ENCODE measurements around the gene GRXCR1.

The GRXCR1 gene

GRCh38 chr4:42892413-42892812 is at the start of gene GRXCR1:
Gene GRXCR1, plus strand, starts transcription at chr4:42892713. Its CDS starts 554 bp downstream, at chr4:42893267.
- Histone ChIP-seq H3K36me3 (ENCODE audit: control insufficient read depth, low read depth, low read length) (no peaks in the 10 kb centered on the region), H3K27me3 (ENCODE audit: control insufficient read depth, insufficient read depth, low read length) (no peaks in the 10 kb centered on the region), H3K9ac (ENCODE audit: low read length) (no peak within 1 kb of the TSS), H3K27ac (ENCODE audit: low read length) (no peak within 1 kb of the TSS), H3K9me3 (ENCODE audit: control insufficient read depth, low read depth, low read length) (no peaks in the 10 kb centered on the region), H3K4me1 (ENCODE audit: control insufficient read depth, low read depth, low read length) (no peaks in the 10 kb centered on the region), H3K4me3 (ENCODE audit: low read length) (no peak within 1 kb of the TSS)

- no peaks in the 10 kb centered on the region for H3K36me3 ChIP-seq (ENCODE audit: control insufficient read depth, low read depth, low read length)
- no peaks in the 10 kb centered on the region for H3K4me1 ChIP-seq (ENCODE audit: control insufficient read depth, low read depth, low read length)
- no peaks in the 10 kb centered on the region for H3K9me3 ChIP-seq (ENCODE audit: control insufficient read depth, low read depth, low read length)
- no peak overlapping the region for H3K4me3 ChIP-seq (ENCODE audit: low read length)
- H3K9ac ChIP-seq (ENCODE audit: low read length) = no peak overlapping the region
- no peaks in the 10 kb centered on the region for H3K27me3 ChIP-seq (ENCODE audit: control insufficient read depth, insufficient read depth, low read length)
- H3K27ac ChIP-seq (ENCODE audit: low read length) = no peak overlapping the region
Observed at GRCh38 chr4:42843694-42844093, 48.8 kb upstream of the GRXCR1 start.

- H3K36me3 ChIP-seq (ENCODE audit: control insufficient read depth, low read depth, low read length) = no peaks in the 10 kb centered on the region
- no peak overlapping the region for H3K9ac ChIP-seq (ENCODE audit: low read length)
- H3K27me3 ChIP-seq (ENCODE audit: control insufficient read depth, insufficient read depth, low read length) = no peaks in the 10 kb centered on the region
- no peaks in the 10 kb centered on the region for H3K4me1 ChIP-seq (ENCODE audit: control insufficient read depth, low read depth, low read length)
- H3K4me3 ChIP-seq (ENCODE audit: low read length) = no peak overlapping the region
- no peak overlapping the region for H3K27ac ChIP-seq (ENCODE audit: low read length)
- no peaks in the 10 kb centered on the region for H3K9me3 ChIP-seq (ENCODE audit: control insufficient read depth, low read depth, low read length)
Observed at GRCh38 chr4:42844422-42845070, 48.0 kb upstream of the GRXCR1 start.

GRCh38 chr4:42845586-42845985 is 46.9 kb upstream of the GRXCR1 start:
- Histone ChIP-seq H3K27ac (ENCODE audit: low read length) (no peak overlapping the region), H3K9ac (ENCODE audit: low read length) (no peak overlapping the region), H3K36me3 (ENCODE audit: control insufficient read depth, low read depth, low read length) (no peaks in the 10 kb centered on the region), H3K4me1 (ENCODE audit: control insufficient read depth, low read depth, low read length) (no peaks in the 10 kb centered on the region), H3K9me3 (ENCODE audit: control insufficient read depth, low read depth, low read length) (no peaks in the 10 kb centered on the region), H3K4me3 (ENCODE audit: low read length) (no peak overlapping the region), H3K27me3 (ENCODE audit: control insufficient read depth, insufficient read depth, low read length) (no peaks in the 10 kb centered on the region)

GRCh38 chr4:42855779-42856178 is 36.7 kb upstream of the GRXCR1 start:
- Histone ChIP-seq H3K27ac (ENCODE audit: low read length) (no peak overlapping the region), H3K27me3 (ENCODE audit: control insufficient read depth, insufficient read depth, low read length) (no peaks in the 10 kb centered on the region), H3K9me3 (ENCODE audit: control insufficient read depth, low read depth, low read length) (no peaks in the 10 kb centered on the region)

GRCh38 chr4:42865572-42866189 is 26.8 kb upstream of the GRXCR1 start:
- Histone ChIP-seq H3K27ac (ENCODE audit: low read length) (no peak overlapping the region), H3K4me3 (ENCODE audit: low read length) (no peak overlapping the region), H3K4me1 (ENCODE audit: control insufficient read depth, low read depth, low read length) (no peaks in the 10 kb centered on the region), H3K9me3 (ENCODE audit: control insufficient read depth, low read depth, low read length) (no peaks in the 10 kb centered on the region), H3K27me3 (ENCODE audit: control insufficient read depth, insufficient read depth, low read length) (no peaks in the 10 kb centered on the region), H3K9ac (ENCODE audit: low read length) (no peak overlapping the region), H3K36me3 (ENCODE audit: control insufficient read depth, low read depth, low read length) (no peaks in the 10 kb centered on the region)

More at GRCh38 chr4:42855779-42856178, 36.7 kb upstream of the GRXCR1 start:
- Histone ChIP-seq H3K4me1 (ENCODE audit: control insufficient read depth, low read depth, low read length) (no peaks in the 10 kb centered on the region), H3K4me3 (ENCODE audit: low read length) (no peak overlapping the region), H3K9ac (ENCODE audit: low read length) (no peak overlapping the region), H3K36me3 (ENCODE audit: control insufficient read depth, low read depth, low read length) (no peaks in the 10 kb centered on the region)

- H3K36me3 ChIP-seq (ENCODE audit: control insufficient read depth, low read depth, low read length) = no peaks in the 10 kb centered on the region
- no peaks in the 10 kb centered on the region for H3K27me3 ChIP-seq (ENCODE audit: control insufficient read depth, insufficient read depth, low read length)
- no peaks in the 10 kb centered on the region for H3K9me3 ChIP-seq (ENCODE audit: control insufficient read depth, low read depth, low read length)
- H3K9ac ChIP-seq (ENCODE audit: low read length) = no peak overlapping the region
- no peak overlapping the region for H3K4me3 ChIP-seq (ENCODE audit: low read length)
- no peaks in the 10 kb centered on the region for H3K4me1 ChIP-seq (ENCODE audit: control insufficient read depth, low read depth, low read length)
- no peak overlapping the region for H3K27ac ChIP-seq (ENCODE audit: low read length)
Observed at GRCh38 chr4:42871261-42871660, 21.3 kb upstream of the GRXCR1 start.

- Histone ChIP-seq H3K4me3 (ENCODE audit: low read length) (no peak overlapping the region), H3K9me3 (ENCODE audit: control insufficient read depth, low read depth, low read length) (no peaks in the 10 kb centered on the region), H3K27me3 (ENCODE audit: control insufficient read depth, insufficient read depth, low read length) (no peaks in the 10 kb centered on the region)
Observed at GRCh38 chr4:42871671-42872290, 20.7 kb upstream of the GRXCR1 start.

GRCh38 chr4:42878863-42879262 is 13.7 kb upstream of the GRXCR1 start:
- Histone ChIP-seq H3K9ac (ENCODE audit: low read length) (no peak overlapping the region), H3K36me3 (ENCODE audit: control insufficient read depth, low read depth, low read length) (no peaks in the 10 kb centered on the region), H3K4me1 (ENCODE audit: control insufficient read depth, low read depth, low read length) (no peaks in the 10 kb centered on the region), H3K4me3 (ENCODE audit: low read length) (no peak overlapping the region), H3K27ac (ENCODE audit: low read length) (no peak overlapping the region), H3K9me3 (ENCODE audit: control insufficient read depth, low read depth, low read length) (no peaks in the 10 kb centered on the region), H3K27me3 (ENCODE audit: control insufficient read depth, insufficient read depth, low read length) (no peaks in the 10 kb centered on the region)

More at GRCh38 chr4:42871671-42872290, 20.7 kb upstream of the GRXCR1 start:
- Histone ChIP-seq H3K36me3 (ENCODE audit: control insufficient read depth, low read depth, low read length) (no peaks in the 10 kb centered on the region), H3K27ac (ENCODE audit: low read length) (no peak overlapping the region), H3K9ac (ENCODE audit: low read length) (no peak overlapping the region), H3K4me1 (ENCODE audit: control insufficient read depth, low read depth, low read length) (no peaks in the 10 kb centered on the region)

GRCh38 chr4:42881253-42881652 is 11.3 kb upstream of the GRXCR1 start:
- H3K4me3 ChIP-seq (ENCODE audit: low read length) = no peak overlapping the region
- H3K36me3 ChIP-seq (ENCODE audit: control insufficient read depth, low read depth, low read length) = no peaks in the 10 kb centered on the region
- H3K9ac ChIP-seq (ENCODE audit: low read length) = no peak overlapping the region
- H3K27me3 ChIP-seq (ENCODE audit: control insufficient read depth, insufficient read depth, low read length) = no peaks in the 10 kb centered on the region
- no peaks in the 10 kb centered on the region for H3K9me3 ChIP-seq (ENCODE audit: control insufficient read depth, low read depth, low read length)
- H3K27ac ChIP-seq (ENCODE audit: low read length) = no peak overlapping the region
- H3K4me1 ChIP-seq (ENCODE audit: control insufficient read depth, low read depth, low read length) = no peaks in the 10 kb centered on the region

GRCh38 chr4:42891644-42892043 is 869 bp upstream of the GRXCR1 start:
- Histone ChIP-seq H3K27ac (ENCODE audit: low read length) (no peak overlapping the region), H3K9me3 (ENCODE audit: control insufficient read depth, low read depth, low read length) (no peaks in the 10 kb centered on the region), H3K36me3 (ENCODE audit: control insufficient read depth, low read depth, low read length) (no peaks in the 10 kb centered on the region), H3K9ac (ENCODE audit: low read length) (no peak overlapping the region), H3K4me3 (ENCODE audit: low read length) (no peak overlapping the region), H3K27me3 (ENCODE audit: control insufficient read depth, insufficient read depth, low read length) (no peaks in the 10 kb centered on the region), H3K4me1 (ENCODE audit: control insufficient read depth, low read depth, low read length) (no peaks in the 10 kb centered on the region)

GRCh38 chr4:42895452-42895851 is 2.9 kb downstream of the GRXCR1 start:
- Histone ChIP-seq H3K27ac (ENCODE audit: low read length) (no peak overlapping the region), H3K4me1 (ENCODE audit: control insufficient read depth, low read depth, low read length) (no peaks in the 10 kb centered on the region)

More at GRCh38 chr4:42895452-42895851, 2.9 kb downstream of the GRXCR1 start:
- H3K4me3 ChIP-seq (ENCODE audit: low read length) = no peak overlapping the region
- no peaks in the 10 kb centered on the region for H3K27me3 ChIP-seq (ENCODE audit: control insufficient read depth, insufficient read depth, low read length)
- no peaks in the 10 kb centered on the region for H3K9me3 ChIP-seq (ENCODE audit: control insufficient read depth, low read depth, low read length)
- H3K9ac ChIP-seq (ENCODE audit: low read length) = no peak overlapping the region
- H3K36me3 ChIP-seq (ENCODE audit: control insufficient read depth, low read depth, low read length) = no peaks in the 10 kb centered on the region

Measured in iPS-18a (cell line).